ENCODE results near the gene LAMTOR2. TPM values are rescaled to one million over a fixed set of nuclear protein-coding genes. Genes with fewer than 3 reads are reported as not detected.

The LAMTOR2 gene
- total and polyA plus RNA-seq, 2 of the 8 experiments (the other 6 are each of a cell fraction or from before 2014, with no cell fraction given): 54.7 to 122 TPM

- TF ChIP-seq RXRA (IDR thresholded peaks at IDR 0.05; ENCODE audit: insufficient read depth, low read depth, low read length): no peak
- TF ChIP-seq, protein P1, sequence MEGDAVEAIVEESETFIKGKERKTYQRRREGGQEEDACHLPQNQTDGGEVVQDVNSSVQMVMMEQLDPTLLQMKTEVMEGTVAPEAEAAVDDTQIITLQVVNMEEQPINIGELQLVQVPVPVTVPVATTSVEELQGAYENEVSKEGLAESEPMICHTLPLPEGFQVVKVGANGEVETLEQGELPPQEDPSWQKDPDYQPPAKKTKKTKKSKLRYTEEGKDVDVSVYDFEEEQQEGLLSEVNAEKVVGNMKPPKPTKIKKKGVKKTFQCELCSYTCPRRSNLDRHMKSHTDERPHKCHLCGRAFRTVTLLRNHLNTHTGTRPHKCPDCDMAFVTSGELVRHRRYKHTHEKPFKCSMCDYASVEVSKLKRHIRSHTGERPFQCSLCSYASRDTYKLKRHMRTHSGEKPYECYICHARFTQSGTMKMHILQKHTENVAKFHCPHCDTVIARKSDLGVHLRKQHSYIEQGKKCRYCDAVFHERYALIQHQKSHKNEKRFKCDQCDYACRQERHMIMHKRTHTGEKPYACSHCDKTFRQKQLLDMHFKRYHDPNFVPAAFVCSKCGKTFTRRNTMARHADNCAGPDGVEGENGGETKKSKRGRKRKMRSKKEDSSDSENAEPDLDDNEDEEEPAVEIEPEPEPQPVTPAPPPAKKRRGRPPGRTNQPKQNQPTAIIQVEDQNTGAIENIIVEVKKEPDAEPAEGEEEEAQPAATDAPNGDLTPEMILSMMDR (IDR thresholded peaks at IDR 0.05; ENCODE audit: control extremely low read depth in 1 of 3, insufficient read depth in 1 of 3, low read depth in 1 of 3, low read length in 3 of 3): no peak
Observed at GRCh38 chr1:156099282-156099681, 44.7 kb downstream of the LAMTOR2 start (continued).
